ENCODE measurements around the gene GYS1. TPM values are rescaled to one million over a fixed set of nuclear protein-coding genes. Genes with fewer than 3 reads are reported as not detected.
"Not testable (repeated sequence)": the region's sequence is repeated elsewhere in the genome, so short reads cannot be mapped to it uniquely, and the experiment has no call there.

GYS1 gene
- total RNA-seq (2022) (59.6 and 64.7 TPM in 2 replicates), Bru-seq, nascent RNA (percentile 62 among the genes with signal in this experiment), BruChase-seq, experiment 1, labeled RNA remaining after a 6-hour chase (percentile 83 among the genes with signal in this experiment), BruChase-seq, experiment 2, labeled RNA remaining after a 2-hour chase (percentile 86 among the genes with signal in this experiment)
- long read RNA-seq, transcript GYS1-202 (16 exons, 3,574 nt), result major isoform, 16 of 24 reads
- long read RNA-seq, partial matches to known transcripts, result 4 of 24 reads
- long read RNA-seq, other reads (novel, unspliced or antisense), result 4 of 24 reads

DNA sequence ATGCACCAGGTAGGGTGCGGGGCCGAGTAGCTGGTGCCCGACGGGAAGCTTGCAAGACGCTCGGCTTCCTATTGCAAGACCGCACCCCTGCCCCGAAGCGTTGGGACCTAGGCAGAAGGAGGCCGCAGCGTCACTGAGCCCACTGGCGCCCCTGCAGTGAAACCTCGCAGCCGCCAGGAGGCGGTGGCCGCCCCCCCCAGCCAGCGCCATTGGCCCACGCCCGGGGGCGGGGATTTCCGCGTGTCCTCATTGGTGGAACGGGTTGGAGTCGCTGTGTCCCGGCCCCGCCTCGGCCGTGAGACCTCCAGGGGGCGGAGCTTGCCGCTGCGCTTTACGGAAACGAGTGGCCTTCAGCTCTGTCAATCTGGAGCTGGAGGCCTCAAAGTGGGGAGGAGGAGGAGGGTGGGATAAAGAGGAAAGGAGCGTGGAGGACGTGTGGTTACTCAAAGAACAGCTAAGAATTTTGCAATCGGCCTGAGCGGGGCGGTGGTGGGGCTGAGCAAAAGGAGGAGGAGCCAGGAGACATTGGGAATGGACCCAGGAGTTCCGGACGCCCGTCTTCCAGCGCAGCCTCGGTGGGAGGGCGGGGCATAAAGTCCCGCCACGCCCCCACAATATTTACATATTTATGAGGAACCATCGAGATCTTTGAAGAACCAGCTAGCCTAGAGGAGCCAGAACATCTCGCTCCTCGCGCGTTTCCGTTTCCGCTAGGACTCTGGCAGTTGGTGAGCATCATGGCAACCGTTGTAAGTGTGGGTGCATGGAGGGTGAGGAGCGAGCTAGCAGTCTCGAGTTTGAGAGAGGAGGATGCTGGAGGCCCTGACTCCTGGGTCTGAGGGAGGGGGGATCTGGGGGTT is at the start of gene GYS1, which contains the start of gene RUVBL2:
Gene GYS1 (minus strand): TSS at position 135 of the 860 bp plus-strand sequence. CDS start 197 bp downstream, outside the sequence.
Gene RUVBL2 (plus strand): TSS at position 713 of the 860 bp plus-strand sequence. CDS start 25 bp downstream, at position 738.
- peaks cover 61% of the 10 kb centered on the region for H3K36me3 Mint-ChIP-seq (ENCODE audit: insufficient read depth, unreplicated experiment)
- peak within 1 kb of the TSS; percentile 94 for H3K27ac Mint-ChIP-seq (ENCODE audit: unreplicated experiment)
- H3K9me3 Mint-ChIP-seq (ENCODE audit: low read depth, unreplicated experiment), result no peaks in the 10 kb centered on the region
- H3K4me3 Mint-ChIP-seq (ENCODE audit: low read depth, unreplicated experiment), result peak within 1 kb of the TSS; percentile 92
- peaks cover 44% of the 10 kb centered on the region for H3K4me1 Mint-ChIP-seq (ENCODE audit: low read depth, unreplicated experiment)
- no TSS peak for BruUV-seq (replicated peaks)
- TF ChIP-seq, protein P1, sequence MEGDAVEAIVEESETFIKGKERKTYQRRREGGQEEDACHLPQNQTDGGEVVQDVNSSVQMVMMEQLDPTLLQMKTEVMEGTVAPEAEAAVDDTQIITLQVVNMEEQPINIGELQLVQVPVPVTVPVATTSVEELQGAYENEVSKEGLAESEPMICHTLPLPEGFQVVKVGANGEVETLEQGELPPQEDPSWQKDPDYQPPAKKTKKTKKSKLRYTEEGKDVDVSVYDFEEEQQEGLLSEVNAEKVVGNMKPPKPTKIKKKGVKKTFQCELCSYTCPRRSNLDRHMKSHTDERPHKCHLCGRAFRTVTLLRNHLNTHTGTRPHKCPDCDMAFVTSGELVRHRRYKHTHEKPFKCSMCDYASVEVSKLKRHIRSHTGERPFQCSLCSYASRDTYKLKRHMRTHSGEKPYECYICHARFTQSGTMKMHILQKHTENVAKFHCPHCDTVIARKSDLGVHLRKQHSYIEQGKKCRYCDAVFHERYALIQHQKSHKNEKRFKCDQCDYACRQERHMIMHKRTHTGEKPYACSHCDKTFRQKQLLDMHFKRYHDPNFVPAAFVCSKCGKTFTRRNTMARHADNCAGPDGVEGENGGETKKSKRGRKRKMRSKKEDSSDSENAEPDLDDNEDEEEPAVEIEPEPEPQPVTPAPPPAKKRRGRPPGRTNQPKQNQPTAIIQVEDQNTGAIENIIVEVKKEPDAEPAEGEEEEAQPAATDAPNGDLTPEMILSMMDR (IDR thresholded peaks at IDR 0.05; ENCODE audit: unreplicated experiment), result peak; percentile 98
- peak; percentile 100 for DNase-seq
- no peaks in the 10 kb centered on the region for H3K27me3 Mint-ChIP-seq (ENCODE audit: unreplicated experiment)
- intact Hi-C loops (cut with micrococcal nuclease; ENCODE audit: unreplicated experiment), result loop anchor here (10.0 kb wide), 1 partner anchor 231 kb away; no protein-coding TSS in a partner anchor
- CTCF ChIA-PET, result interaction anchor here (0.5 to 2.3 kb wide), 32 partner anchors 10 to 876 kb away, joined by 3 to 16 read pairs (median 4); partner anchors contain the start of genes BAX, CA11, CGB7 and FUT2

DNA sequence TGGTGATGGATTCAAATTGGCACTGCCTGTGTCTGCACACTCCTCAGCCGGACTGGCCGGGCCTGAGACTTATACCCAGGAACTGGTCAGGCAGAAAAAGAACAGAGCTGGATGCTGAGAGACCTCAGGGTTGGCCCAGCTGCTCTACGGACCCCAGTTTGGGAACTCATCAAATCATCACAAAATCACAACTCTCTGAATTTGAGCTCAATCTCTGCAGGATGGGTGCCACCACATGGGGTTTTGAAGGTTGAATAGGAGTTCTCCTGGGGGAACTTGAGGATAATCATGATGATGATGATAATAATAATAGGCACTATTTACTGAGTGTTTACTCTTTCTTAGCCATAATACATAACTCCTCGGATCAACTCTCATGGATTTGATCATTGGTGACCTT is 49.6 kb upstream of the GYS1 start:
- CTCF ChIA-PET; H3K27ac Mint-ChIP-seq (ENCODE audit: unreplicated experiment); H3K9me3 Mint-ChIP-seq (ENCODE audit: low read depth, unreplicated experiment); H3K27me3 Mint-ChIP-seq (ENCODE audit: unreplicated experiment); H3K4me3 Mint-ChIP-seq (ENCODE audit: low read depth, unreplicated experiment); DNase-seq; intact Hi-C loops (cut with micrococcal nuclease; ENCODE audit: unreplicated experiment): not testable (repeated sequence)
- H3K36me3 Mint-ChIP-seq (ENCODE audit: insufficient read depth, unreplicated experiment), result peaks cover 13% of the 10 kb centered on the region
- H3K4me1 Mint-ChIP-seq (ENCODE audit: low read depth, unreplicated experiment), result peaks cover 31% of the 10 kb centered on the region
- TSS peak; percentile 95 for BruUV-seq (replicated peaks)

DNA sequence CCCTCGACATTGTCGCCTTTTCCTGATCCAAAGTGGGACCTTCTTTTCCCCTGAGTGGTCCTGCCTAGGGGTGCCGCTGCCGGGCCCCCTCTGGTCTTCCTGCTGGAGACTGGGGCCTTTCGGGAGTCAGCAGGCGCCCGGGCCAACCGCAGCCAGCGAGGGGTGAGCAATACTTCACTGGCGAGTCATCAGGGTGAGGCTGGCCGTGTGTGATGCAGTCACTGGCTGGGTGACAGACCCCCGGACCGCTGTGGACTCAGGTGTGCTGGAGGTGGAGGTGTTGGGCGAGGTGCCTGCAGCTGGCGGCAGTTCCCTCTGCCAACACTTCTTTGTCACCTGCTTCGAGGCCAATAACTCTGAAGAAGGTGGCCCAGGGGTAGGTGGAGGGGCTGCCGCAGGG is 49.1 kb upstream of the GYS1 start:
- Mint-ChIP-seq H3K27ac (ENCODE audit: unreplicated experiment) (peak overlapping the region; percentile 60), H3K4me3 (ENCODE audit: low read depth, unreplicated experiment) (peak overlapping the region; percentile 3), H3K9me3 (ENCODE audit: low read depth, unreplicated experiment) (no peaks in the 10 kb centered on the region), H3K4me1 (ENCODE audit: low read depth, unreplicated experiment) (peaks cover 31% of the 10 kb centered on the region), H3K27me3 (ENCODE audit: unreplicated experiment) (no peaks in the 10 kb centered on the region), H3K36me3 (ENCODE audit: insufficient read depth, unreplicated experiment) (peaks cover 13% of the 10 kb centered on the region)
- CTCF ChIA-PET, result no interaction called here
- TF ChIP-seq, protein P1 (IDR thresholded peaks at IDR 0.05; ENCODE audit: unreplicated experiment), result no peak
- no TSS peak for BruUV-seq (replicated peaks)
- peak; percentile 89 for DNase-seq
- intact Hi-C loops (cut with micrococcal nuclease; ENCODE audit: unreplicated experiment), result no loop called here

DNA sequence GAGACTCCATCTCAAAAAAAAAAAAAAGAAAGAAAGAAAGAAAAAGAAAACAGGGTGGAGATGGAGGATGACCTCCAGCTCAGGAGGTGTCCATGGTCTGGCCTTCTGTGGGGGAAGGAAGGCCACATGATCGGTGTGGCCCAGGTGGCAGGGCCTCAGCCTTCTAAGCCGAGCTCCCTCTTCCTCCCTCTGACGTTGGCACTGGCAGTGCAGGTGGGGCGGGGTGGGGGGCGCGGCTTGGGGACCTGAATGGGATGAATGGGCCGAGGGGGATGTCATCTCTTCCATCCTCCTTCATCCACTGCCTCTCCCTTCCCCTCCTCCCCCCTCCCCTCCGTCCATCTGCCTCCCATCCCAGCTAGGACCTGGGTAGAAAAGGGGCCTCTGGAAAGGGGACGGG is 46.6 kb upstream of the GYS1 start:
- H3K4me1 Mint-ChIP-seq (ENCODE audit: low read depth, unreplicated experiment), result peaks cover 31% of the 10 kb centered on the region
- BruUV-seq (replicated peaks); H3K27ac Mint-ChIP-seq (ENCODE audit: unreplicated experiment); intact Hi-C loops (cut with micrococcal nuclease; ENCODE audit: unreplicated experiment); H3K4me3 Mint-ChIP-seq (ENCODE audit: low read depth, unreplicated experiment); H3K9me3 Mint-ChIP-seq (ENCODE audit: low read depth, unreplicated experiment); H3K27me3 Mint-ChIP-seq (ENCODE audit: unreplicated experiment); DNase-seq: not testable (repeated sequence)
- CTCF ChIA-PET, result interaction anchor here (0.6 to 0.9 kb wide), 2 partner anchors 17 to 848 kb away, joined by 3 to 4 read pairs; no protein-coding TSS in a partner anchor
- peaks cover 27% of the 10 kb centered on the region for H3K36me3 Mint-ChIP-seq (ENCODE audit: insufficient read depth, unreplicated experiment)

DNA sequence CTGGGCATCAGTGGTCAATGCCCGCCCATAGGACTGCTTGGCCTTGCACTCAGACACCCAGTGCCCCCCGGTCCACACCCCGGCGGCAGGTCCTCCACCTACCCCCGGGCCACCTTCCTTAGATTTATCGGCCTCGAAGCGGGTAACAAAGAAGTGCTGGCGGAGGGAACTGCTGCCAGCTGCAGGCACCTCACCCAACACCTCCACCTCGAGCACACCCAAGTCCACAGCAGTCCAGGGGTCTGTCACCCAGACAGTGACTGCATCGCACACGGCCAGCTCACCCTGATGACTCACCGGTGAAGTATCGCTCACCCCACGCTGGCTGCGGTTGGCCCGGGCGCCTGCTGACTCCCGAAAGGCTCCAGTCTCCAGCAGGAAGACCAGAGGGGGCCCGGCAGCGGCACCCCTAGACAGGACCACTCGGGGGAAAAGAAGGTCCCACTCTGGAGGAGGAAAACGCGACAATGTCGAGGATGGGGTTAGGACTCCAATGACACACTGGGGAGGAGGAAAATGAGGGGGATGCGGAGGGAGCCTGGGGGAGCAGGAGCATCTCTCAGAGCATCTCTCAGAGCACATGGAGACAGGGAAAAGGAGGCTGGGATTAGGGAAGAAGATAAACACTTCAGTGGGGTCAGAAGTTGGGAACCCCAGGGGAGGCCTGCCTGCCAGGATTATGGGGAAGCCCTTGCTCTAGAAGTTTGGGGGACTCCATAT is 45.6 kb upstream of the GYS1 start:
- peak overlapping the region; percentile 18 for H3K4me3 Mint-ChIP-seq (ENCODE audit: low read depth, unreplicated experiment)
- intact Hi-C loops (cut with micrococcal nuclease; ENCODE audit: unreplicated experiment), result not testable (repeated sequence)
- DNase-seq, result peak; percentile 89

DNA sequence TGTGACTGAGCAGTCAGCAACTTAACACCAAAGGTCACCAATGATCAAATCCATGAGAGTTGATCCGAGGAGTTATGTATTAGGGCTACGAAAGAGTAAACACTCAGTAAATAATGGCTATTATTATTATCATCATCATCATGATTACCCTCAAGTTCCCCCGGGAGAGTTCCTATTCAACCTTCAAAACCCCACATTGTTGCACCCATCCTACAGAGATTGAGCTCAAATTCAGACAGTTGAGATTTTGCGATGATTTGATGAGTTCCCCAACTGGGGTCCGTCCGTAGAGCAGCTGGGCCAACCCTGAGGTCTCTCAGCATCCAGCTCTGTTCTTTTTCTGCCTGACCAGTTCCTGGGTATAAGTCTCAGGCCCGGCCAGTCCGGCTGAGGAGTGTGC is 45.0 kb upstream of the GYS1 start:
- H3K27me3 Mint-ChIP-seq (ENCODE audit: unreplicated experiment); H3K9me3 Mint-ChIP-seq (ENCODE audit: low read depth, unreplicated experiment); intact Hi-C loops (cut with micrococcal nuclease; ENCODE audit: unreplicated experiment); DNase-seq: not testable (repeated sequence)
- CTCF ChIA-PET, result interaction anchor here (0.9 kb wide), 1 partner anchor 18 kb away, joined by 3 read pairs; no protein-coding TSS in a partner anchor
- H3K4me3 Mint-ChIP-seq (ENCODE audit: low read depth, unreplicated experiment), result peak overlapping the region; percentile 18
- peak overlapping the region; percentile 63 for H3K27ac Mint-ChIP-seq (ENCODE audit: unreplicated experiment)
- BruUV-seq (replicated peaks), result TSS peak; percentile 97
- H3K36me3 Mint-ChIP-seq (ENCODE audit: insufficient read depth, unreplicated experiment), result peaks cover 27% of the 10 kb centered on the region
- H3K4me1 Mint-ChIP-seq (ENCODE audit: low read depth, unreplicated experiment), result peaks cover 28% of the 10 kb centered on the region

More for the DNA sequence above, 45.6 kb upstream of the GYS1 start:
- not testable (repeated sequence) for H3K27me3 Mint-ChIP-seq (ENCODE audit: unreplicated experiment); BruUV-seq (replicated peaks); H3K9me3 Mint-ChIP-seq (ENCODE audit: low read depth, unreplicated experiment)
- peak overlapping the region; percentile 63 for H3K27ac Mint-ChIP-seq (ENCODE audit: unreplicated experiment)
- H3K4me1 Mint-ChIP-seq (ENCODE audit: low read depth, unreplicated experiment), result peaks cover 31% of the 10 kb centered on the region
- peaks cover 27% of the 10 kb centered on the region for H3K36me3 Mint-ChIP-seq (ENCODE audit: insufficient read depth, unreplicated experiment)
- CTCF ChIA-PET, result interaction anchor here (0.6 to 0.9 kb wide), 2 partner anchors 18 to 847 kb away, joined by 3 read pairs; no protein-coding TSS in a partner anchor
